ENCODE results near the gene SKA3.

The SKA3 gene

GRCh38 chr13:21164631-21165030 lies 11.7 kb downstream of the SKA3 start:
- H3K27me3 ChIP-seq, result no peaks in the 10 kb centered on the region
- H3K9me3 ChIP-seq, result no peaks in the 10 kb centered on the region
- H3K4me3 ChIP-seq, result no peak overlapping the region
- H3K27ac ChIP-seq, result no peak overlapping the region
- intact Hi-C loops (cut with DNase I; ENCODE audit: low total_unique reads), result no loop called here
- H3K36me3 ChIP-seq, result no peaks in the 10 kb centered on the region
- H3K4me1 ChIP-seq, result peaks cover 0 to 2% (median 0%) of the 10 kb centered on the region in 4 donors
- no peak for DNase-seq
- TF ChIP-seq CTCF (IDR thresholded peaks at IDR 0.05), result no peak

- peaks cover 11 to 17% (median 15%) of the 10 kb centered on the region in 3 donors for H3K36me3 ChIP-seq
- H3K9me3 ChIP-seq, result no peaks in the 10 kb centered on the region
- no peaks in the 10 kb centered on the region for H3K4me1 ChIP-seq
- H3K27ac ChIP-seq, result no peak overlapping the region
- intact Hi-C loops (cut with DNase I; ENCODE audit: low total_unique reads), result no loop called here
- no peak for TF ChIP-seq CTCF (IDR thresholded peaks at IDR 0.05)
- H3K4me3 ChIP-seq, result no peak overlapping the region
- no peaks in the 10 kb centered on the region for H3K27me3 ChIP-seq
- DNase-seq, result no peak
Observed at GRCh38 chr13:21152251-21152899, 24.0 kb downstream of the SKA3 start.

GRCh38 chr13:21150013-21150412 lies 26.3 kb downstream of the SKA3 start:
- intact Hi-C loops (cut with DNase I; ENCODE audit: low total_unique reads), result no loop called here
- Histone ChIP-seq H3K27ac (no peak overlapping the region), H3K4me1 (no peaks in the 10 kb centered on the region), H3K36me3 (peaks cover 15 to 37% (median 32%) of the 10 kb centered on the region in 3 donors), H3K9me3 (no peaks in the 10 kb centered on the region), H3K4me3 (no peak overlapping the region), H3K27me3 (no peaks in the 10 kb centered on the region)
- no peak for DNase-seq
- TF ChIP-seq CTCF (IDR thresholded peaks at IDR 0.05), result no peak

- intact Hi-C loops (cut with DNase I; ENCODE audit: low total_unique reads), result no loop called here
- H3K27me3 ChIP-seq, result no peaks in the 10 kb centered on the region
- no peak overlapping the region for H3K27ac ChIP-seq
- H3K9me3 ChIP-seq, result no peaks in the 10 kb centered on the region
- no peak overlapping the region for H3K4me3 ChIP-seq
- no peak for DNase-seq
- no peak for TF ChIP-seq CTCF (IDR thresholded peaks at IDR 0.05)
- H3K4me1 ChIP-seq, result no peaks in the 10 kb centered on the region
- H3K36me3 ChIP-seq, result peaks cover 15 to 39% (median 32%) of the 10 kb centered on the region in 3 donors
Observed at GRCh38 chr13:21149568-21149967, 26.8 kb downstream of the SKA3 start.

GRCh38 chr13:21148557-21149258 lies 27.6 kb downstream of the SKA3 start:
- DNase-seq, result no peak
- TF ChIP-seq CTCF (IDR thresholded peaks at IDR 0.05), result no peak
- Histone ChIP-seq H3K27ac (no peak overlapping the region), H3K27me3 (no peaks in the 10 kb centered on the region), H3K9me3 (no peaks in the 10 kb centered on the region), H3K4me3 (no peak overlapping the region), H3K4me1 (peaks cover 0 to 4% (median under 1%) of the 10 kb centered on the region in 4 donors), H3K36me3 (peaks cover 15 to 42% (median 32%) of the 10 kb centered on the region in 3 donors)
- intact Hi-C loops (cut with DNase I; ENCODE audit: low total_unique reads), result no loop called here

Data from tibial artery (tissue), 4 donors.